Stomach (tissue), 4 donors: ENCODE measurements around the gene NKG7.

Experiments used
- CTCF ChIP-seq, 7 experiments: fragments of 450-650 bp in 4 of 7; fragments of 200-600 bp in 3 of 7; sonication (generic) in 3 of 7; IDR thresholded peaks; one replicate each; pipeline ENCODE4 v1.5.1; 2016 to 2019; ENCODE audit warnings: antibody characterized with exemption in 7 of 7, control low read depth in 2 of 7, mild to moderate bottlenecking in 1 of 7
- POLR2A ChIP-seq, 4 donors: fragments of 450-650 bp; IDR thresholded peaks; one replicate each; pipeline ENCODE4 v1.6.1; 2016; ENCODE audit warnings: antibody characterized with exemption in 4 of 4, control low read depth in 2 of 4, mild to moderate bottlenecking in 1 of 4, moderate library complexity in 1 of 4

GRCh38 chr19:51372021-51372648 lies 319 bp downstream of the NKG7 start:
- TF ChIP-seq CTCF (IDR thresholded peaks at IDR 0.05) (no peak), POLR2A (IDR thresholded peaks at IDR 0.05) (no peak)
